Measurements from ENCODE around the gene GAS2. TPM values are rescaled to one million over a fixed set of nuclear protein-coding genes. Genes with fewer than 3 reads are reported as not detected.

The GAS2 gene
- total and polyA plus RNA-seq, 2 of the 4 experiments (the other 2 are of a cell fraction), result 0.51 to 0.90 TPM

- no peak overlapping the region for H3K4ac ChIP-seq (ENCODE audit: low read depth, low read length)
- no peak overlapping the region for H2AK5ac ChIP-seq (ENCODE audit: low read depth, low read length)
- H4K20me1 ChIP-seq (ENCODE audit: insufficient read depth, low read length), result no peaks in the 10 kb centered on the region
- H3K4me2 ChIP-seq (ENCODE audit: low read depth, low read length), result no peak overlapping the region
- no peaks in the 10 kb centered on the region; the same call in 1 of the 2 replicates for H3K27me3 ChIP-seq (ENCODE audit: control insufficient read depth, insufficient read depth, low read length)
- no CpG with 5 or more reads among the region's 3 CpGs for WGBS, 2 experiments (ENCODE audit: extremely low coverage in 2 of 2, insufficient read length in 1 of 2)
- no peaks in the 10 kb centered on the region for H3K4me1 ChIP-seq (ENCODE audit: control insufficient read depth, insufficient read depth, low read length)
- H3K23ac ChIP-seq (ENCODE audit: low read depth, low read length), result no peak overlapping the region
- intact Hi-C loops (cut with micrococcal nuclease), result no loop called here
- dilution Hi-C loops (cut with HindIII; ENCODE audit: low sequenced_read_pairs, unreplicated experiment), result no loop called here
- no peaks in the 10 kb centered on the region for H3K9me1 ChIP-seq (ENCODE audit: insufficient read depth, low read length)
- no peak overlapping the region for H4K91ac ChIP-seq (ENCODE audit: insufficient read depth, low read depth, low read length)
- no TSS peak for BruUV-seq (replicated peaks)
- H2BK15ac ChIP-seq (ENCODE audit: low read depth, low read length), result no peak overlapping the region
- no peak overlapping the region for H4K8ac ChIP-seq (ENCODE audit: low read depth in 2 of 2, low read length in 2 of 2)
- TF ChIP-seq BHLHE40 (IDR thresholded peaks at IDR 0.05; ENCODE audit: low read depth, low read length) (no peak), RAD21 (IDR thresholded peaks at IDR 0.05; ENCODE audit: low read length) (no peak), NFE2L2 (IDR thresholded peaks at IDR 0.05; ENCODE audit: low read depth, low read length) (no peak), POLR2A (IDR thresholded peaks at IDR 0.05; ENCODE audit: low read depth, low read length) (no peak), ELK1 (IDR thresholded peaks at IDR 0.05; ENCODE audit: borderline replicate concordance, low read depth, low read length) (no peak), MAFK (IDR thresholded peaks at IDR 0.05; ENCODE audit: low read depth, low read length) (no peak), CTCF (conservative IDR thresholded peaks at IDR 0.05; ENCODE audit: low read depth, low read length) (no peak), USF2 (IDR thresholded peaks at IDR 0.05; ENCODE audit: low read depth, low read length) (no peak), CHD1 (IDR thresholded peaks at IDR 0.05; ENCODE audit: low read depth, low read length) (no peak), FOS (IDR thresholded peaks at IDR 0.05; ENCODE audit: low read depth, low read length) (no peak)
- ChIA-PET POLR2A (ENCODE audit: unreplicated experiment) (no interaction called here), CTCF (no interaction called here)
- H2BK20ac ChIP-seq (ENCODE audit: low read depth, low read length), result no peak overlapping the region
- no peak overlapping the region for H2BK5ac ChIP-seq (ENCODE audit: low read depth, low read length, poor library complexity, severe bottlenecking)
- H3K9ac ChIP-seq (ENCODE audit: low read depth, low read length), result no peak overlapping the region
- no peaks in the 10 kb centered on the region for H3K36me3 ChIP-seq (ENCODE audit: control insufficient read depth, insufficient read depth, low read length)
- H3K4me3 ChIP-seq (ENCODE audit: insufficient read depth, low read depth, low read length), result no peak overlapping the region
- no peak overlapping the region for H3K56ac ChIP-seq (ENCODE audit: extremely low read depth, insufficient read depth, low read length)
- DNase-seq (no peak), ATAC-seq (ENCODE audit: low read depth) (no peak)
- no peak overlapping the region for H3K18ac ChIP-seq (ENCODE audit: low read depth, low read length)
- no peak overlapping the region for H3K14ac ChIP-seq (replicated peaks; ENCODE audit: low read depth, low read length)
- in situ Hi-C loops (cut with MboI; ENCODE audit: low sequenced_read_pairs), result no loop called here
- no peak overlapping the region for H2AK9ac ChIP-seq (replicated peaks; ENCODE audit: low read depth, low read length, poor library complexity)
- H4K5ac ChIP-seq (ENCODE audit: low read depth, low read length), result no peak overlapping the region
- H2BK120ac ChIP-seq (ENCODE audit: low read depth, low read length), result no peak overlapping the region
- H2AFZ ChIP-seq (replicated peaks; ENCODE audit: low read length, poor library complexity), result no peak overlapping the region
- no peak overlapping the region for H3K27ac ChIP-seq (ENCODE audit: insufficient read depth, low read length)
- no peaks in the 10 kb centered on the region for H3K79me1 ChIP-seq (ENCODE audit: low read depth in 1 of 2, low read length in 2 of 2)
- H3K9me3 ChIP-seq (ENCODE audit: control insufficient read depth, insufficient read depth, low read length), result no peaks in the 10 kb centered on the region
Observed at GRCh38 chr11:22808571-22809197, 142.3 kb downstream of the GAS2 start.

All from IMR-90 (cell line).